ENCODE results near the gene RNASE4. TPM values are rescaled to one million over a fixed set of nuclear protein-coding genes. Genes with fewer than 3 reads are reported as not detected.

The RNASE4 gene
- total and polyA plus RNA-seq, 2 experiments from 2014 or later = 0.29 to 2.0 TPM

DNA sequence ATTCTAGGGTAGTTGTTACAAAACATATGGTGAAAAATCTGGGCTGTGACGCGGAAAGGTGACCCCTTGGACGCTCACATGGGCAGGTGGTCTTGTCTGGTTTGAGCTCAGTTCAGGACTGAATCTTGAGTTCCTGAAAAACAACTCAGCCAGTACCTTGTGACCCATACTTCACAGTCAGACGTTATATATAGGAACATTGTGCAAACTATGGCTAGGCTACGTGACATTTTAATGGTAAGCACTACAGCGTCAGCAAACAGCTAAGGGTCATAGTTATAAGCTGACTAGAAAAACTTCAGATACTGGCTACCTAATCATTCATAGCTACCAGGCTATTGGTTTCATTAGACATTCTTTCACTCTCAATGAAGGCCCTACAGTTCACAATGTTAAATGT lies 46.5 kb downstream of the RNASE4 start:
- DNase-seq (ENCODE audit: low spot score) (no peak), ATAC-seq (no peak)
- peaks cover 11% of the 10 kb centered on the region; the same call in 1 of the 2 replicates for H3K4me1 ChIP-seq (ENCODE audit: insufficient read depth)
- no peaks in the 10 kb centered on the region for H3K36me3 ChIP-seq (ENCODE audit: insufficient read depth)
- H3K27ac ChIP-seq (ENCODE audit: low read depth) = no peak overlapping the region
- peaks cover 5% of the 10 kb centered on the region for H3K9me2 ChIP-seq (ENCODE audit: insufficient read depth)
- H2AFZ ChIP-seq = no peak overlapping the region
- no peak overlapping the region for H3K4me3 Mint-ChIP-seq
- peaks cover 10% of the 10 kb centered on the region for H3K27me3 Mint-ChIP-seq (ENCODE audit: insufficient read depth, low read depth, poor library complexity)
- H3F3A ChIP-seq (replicated peaks; ENCODE audit: low read depth) = no peaks in the 10 kb centered on the region
- H3K36me3 Mint-ChIP-seq (ENCODE audit: low read depth) = no peaks in the 10 kb centered on the region
- H3K4me3 ChIP-seq = no peak overlapping the region
- H3K27me3 ChIP-seq (ENCODE audit: insufficient read depth) = no peaks in the 10 kb centered on the region
- H3K27ac Mint-ChIP-seq = no peak overlapping the region
- no peak overlapping the region for H3K4me2 ChIP-seq
- H4K20me1 ChIP-seq (replicated peaks; ENCODE audit: insufficient read depth) = no peaks in the 10 kb centered on the region
- TF ChIP-seq EZH2phosphoT487 (IDR thresholded peaks at IDR 0.05; ENCODE audit: unreplicated experiment) (no peak), NANOG (IDR thresholded peaks at IDR 0.05; ENCODE audit: borderline replicate concordance) (no peak), ZNF331 (CRISPR knock-in tag; IDR thresholded peaks at IDR 0.05; ENCODE audit: low read depth) (no peak), EZH2 (IDR thresholded peaks at IDR 0.05; ENCODE audit: low read depth, unreplicated experiment) (no peak), JUNB (IDR thresholded peaks at IDR 0.05; ENCODE audit: unreplicated experiment) (no peak), ZNF114 (CRISPR knock-in tag; IDR thresholded peaks at IDR 0.05) (no peak), STAT1 (IDR thresholded peaks at IDR 0.05; ENCODE audit: unreplicated experiment) (no peak), POLR2AphosphoS5 (IDR thresholded peaks at IDR 0.05; ENCODE audit: low read depth) (no peak), CREB1 (CRISPR knock-in tag; IDR thresholded peaks at IDR 0.05; ENCODE audit: low read depth) (no peak)
- TF ChIP-seq, protein P1, sequence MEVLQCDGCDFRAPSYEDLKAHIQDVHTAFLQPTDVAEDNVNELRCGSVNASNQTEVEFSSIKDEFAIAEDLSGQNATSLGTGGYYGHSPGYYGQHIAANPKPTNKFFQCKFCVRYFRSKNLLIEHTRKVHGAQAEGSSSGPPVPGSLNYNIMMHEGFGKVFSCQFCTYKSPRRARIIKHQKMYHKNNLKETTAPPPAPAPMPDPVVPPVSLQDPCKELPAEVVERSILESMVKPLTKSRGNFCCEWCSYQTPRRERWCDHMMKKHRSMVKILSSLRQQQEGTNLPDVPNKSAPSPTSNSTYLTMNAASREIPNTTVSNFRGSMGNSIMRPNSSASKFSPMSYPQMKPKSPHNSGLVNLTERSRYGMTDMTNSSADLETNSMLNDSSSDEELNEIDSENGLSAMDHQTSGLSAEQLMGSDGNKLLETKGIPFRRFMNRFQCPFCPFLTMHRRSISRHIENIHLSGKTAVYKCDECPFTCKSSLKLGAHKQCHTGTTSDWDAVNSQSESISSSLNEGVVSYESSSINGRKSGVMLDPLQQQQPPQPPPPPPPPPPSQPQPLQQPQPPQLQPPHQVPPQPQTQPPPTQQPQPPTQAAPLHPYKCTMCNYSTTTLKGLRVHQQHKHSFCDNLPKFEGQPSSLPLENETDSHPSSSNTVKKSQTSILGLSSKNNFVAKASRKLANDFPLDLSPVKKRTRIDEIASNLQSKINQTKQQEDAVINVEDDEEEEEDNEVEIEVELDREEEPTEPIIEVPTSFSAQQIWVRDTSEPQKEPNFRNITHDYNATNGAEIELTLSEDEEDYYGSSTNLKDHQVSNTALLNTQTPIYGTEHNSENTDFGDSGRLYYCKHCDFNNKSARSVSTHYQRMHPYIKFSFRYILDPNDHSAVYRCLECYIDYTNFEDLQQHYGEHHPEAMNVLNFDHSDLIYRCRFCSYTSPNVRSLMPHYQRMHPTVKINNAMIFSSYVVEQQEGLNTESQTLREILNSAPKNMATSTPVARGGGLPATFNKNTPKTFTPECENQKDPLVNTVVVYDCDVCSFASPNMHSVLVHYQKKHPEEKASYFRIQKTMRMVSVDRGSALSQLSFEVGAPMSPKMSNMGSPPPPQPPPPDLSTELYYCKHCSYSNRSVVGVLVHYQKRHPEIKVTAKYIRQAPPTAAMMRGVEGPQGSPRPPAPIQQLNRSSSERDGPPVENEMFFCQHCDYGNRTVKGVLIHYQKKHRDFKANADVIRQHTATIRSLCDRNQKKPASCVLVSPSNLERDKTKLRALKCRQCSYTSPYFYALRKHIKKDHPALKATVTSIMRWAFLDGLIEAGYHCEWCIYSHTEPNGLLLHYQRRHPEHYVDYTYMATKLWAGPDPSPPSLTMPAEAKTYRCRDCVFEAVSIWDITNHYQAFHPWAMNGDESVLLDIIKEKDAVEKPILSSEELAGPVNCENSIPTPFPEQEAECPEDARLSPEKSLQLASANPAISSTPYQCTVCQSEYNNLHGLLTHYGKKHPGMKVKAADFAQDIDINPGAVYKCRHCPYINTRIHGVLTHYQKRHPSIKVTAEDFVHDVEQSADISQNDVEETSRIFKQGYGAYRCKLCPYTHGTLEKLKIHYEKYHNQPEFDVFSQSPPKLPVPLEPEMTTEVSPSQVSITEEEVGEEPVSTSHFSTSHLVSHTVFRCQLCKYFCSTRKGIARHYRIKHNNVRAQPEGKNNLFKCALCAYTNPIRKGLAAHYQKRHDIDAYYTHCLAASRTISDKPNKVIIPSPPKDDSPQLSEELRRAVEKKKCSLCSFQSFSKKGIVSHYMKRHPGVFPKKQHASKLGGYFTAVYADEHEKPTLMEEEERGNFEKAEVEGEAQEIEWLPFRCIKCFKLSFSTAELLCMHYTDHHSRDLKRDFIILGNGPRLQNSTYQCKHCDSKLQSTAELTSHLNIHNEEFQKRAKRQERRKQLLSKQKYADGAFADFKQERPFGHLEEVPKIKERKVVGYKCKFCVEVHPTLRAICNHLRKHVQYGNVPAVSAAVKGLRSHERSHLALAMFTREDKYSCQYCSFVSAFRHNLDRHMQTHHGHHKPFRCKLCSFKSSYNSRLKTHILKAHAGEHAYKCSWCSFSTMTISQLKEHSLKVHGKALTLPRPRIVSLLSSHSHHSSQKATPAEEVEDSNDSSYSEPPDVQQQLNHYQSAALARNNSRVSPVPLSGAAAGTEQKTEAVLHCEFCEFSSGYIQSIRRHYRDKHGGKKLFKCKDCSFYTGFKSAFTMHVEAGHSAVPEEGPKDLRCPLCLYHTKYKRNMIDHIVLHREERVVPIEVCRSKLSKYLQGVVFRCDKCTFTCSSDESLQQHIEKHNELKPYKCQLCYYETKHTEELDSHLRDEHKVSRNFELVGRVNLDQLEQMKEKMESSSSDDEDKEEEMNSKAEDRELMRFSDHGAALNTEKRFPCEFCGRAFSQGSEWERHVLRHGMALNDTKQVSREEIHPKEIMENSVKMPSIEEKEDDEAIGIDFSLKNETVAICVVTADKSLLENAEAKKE (CRISPR knock-in tag; IDR thresholded peaks at IDR 0.05) = no peak
- TF ChIP-seq, protein P2, sequence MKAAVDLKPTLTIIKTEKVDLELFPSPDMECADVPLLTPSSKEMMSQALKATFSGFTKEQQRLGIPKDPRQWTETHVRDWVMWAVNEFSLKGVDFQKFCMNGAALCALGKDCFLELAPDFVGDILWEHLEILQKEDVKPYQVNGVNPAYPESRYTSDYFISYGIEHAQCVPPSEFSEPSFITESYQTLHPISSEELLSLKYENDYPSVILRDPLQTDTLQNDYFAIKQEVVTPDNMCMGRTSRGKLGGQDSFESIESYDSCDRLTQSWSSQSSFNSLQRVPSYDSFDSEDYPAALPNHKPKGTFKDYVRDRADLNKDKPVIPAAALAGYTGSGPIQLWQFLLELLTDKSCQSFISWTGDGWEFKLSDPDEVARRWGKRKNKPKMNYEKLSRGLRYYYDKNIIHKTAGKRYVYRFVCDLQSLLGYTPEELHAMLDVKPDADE (IDR thresholded peaks at IDR 0.05) = no peak
- TF ChIP-seq, protein P3, sequence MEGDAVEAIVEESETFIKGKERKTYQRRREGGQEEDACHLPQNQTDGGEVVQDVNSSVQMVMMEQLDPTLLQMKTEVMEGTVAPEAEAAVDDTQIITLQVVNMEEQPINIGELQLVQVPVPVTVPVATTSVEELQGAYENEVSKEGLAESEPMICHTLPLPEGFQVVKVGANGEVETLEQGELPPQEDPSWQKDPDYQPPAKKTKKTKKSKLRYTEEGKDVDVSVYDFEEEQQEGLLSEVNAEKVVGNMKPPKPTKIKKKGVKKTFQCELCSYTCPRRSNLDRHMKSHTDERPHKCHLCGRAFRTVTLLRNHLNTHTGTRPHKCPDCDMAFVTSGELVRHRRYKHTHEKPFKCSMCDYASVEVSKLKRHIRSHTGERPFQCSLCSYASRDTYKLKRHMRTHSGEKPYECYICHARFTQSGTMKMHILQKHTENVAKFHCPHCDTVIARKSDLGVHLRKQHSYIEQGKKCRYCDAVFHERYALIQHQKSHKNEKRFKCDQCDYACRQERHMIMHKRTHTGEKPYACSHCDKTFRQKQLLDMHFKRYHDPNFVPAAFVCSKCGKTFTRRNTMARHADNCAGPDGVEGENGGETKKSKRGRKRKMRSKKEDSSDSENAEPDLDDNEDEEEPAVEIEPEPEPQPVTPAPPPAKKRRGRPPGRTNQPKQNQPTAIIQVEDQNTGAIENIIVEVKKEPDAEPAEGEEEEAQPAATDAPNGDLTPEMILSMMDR (conservative IDR thresholded peaks at IDR 0.05; ENCODE audit: low read depth in 2 of 2) = no peak
- TF ChIP-seq, protein P4, sequence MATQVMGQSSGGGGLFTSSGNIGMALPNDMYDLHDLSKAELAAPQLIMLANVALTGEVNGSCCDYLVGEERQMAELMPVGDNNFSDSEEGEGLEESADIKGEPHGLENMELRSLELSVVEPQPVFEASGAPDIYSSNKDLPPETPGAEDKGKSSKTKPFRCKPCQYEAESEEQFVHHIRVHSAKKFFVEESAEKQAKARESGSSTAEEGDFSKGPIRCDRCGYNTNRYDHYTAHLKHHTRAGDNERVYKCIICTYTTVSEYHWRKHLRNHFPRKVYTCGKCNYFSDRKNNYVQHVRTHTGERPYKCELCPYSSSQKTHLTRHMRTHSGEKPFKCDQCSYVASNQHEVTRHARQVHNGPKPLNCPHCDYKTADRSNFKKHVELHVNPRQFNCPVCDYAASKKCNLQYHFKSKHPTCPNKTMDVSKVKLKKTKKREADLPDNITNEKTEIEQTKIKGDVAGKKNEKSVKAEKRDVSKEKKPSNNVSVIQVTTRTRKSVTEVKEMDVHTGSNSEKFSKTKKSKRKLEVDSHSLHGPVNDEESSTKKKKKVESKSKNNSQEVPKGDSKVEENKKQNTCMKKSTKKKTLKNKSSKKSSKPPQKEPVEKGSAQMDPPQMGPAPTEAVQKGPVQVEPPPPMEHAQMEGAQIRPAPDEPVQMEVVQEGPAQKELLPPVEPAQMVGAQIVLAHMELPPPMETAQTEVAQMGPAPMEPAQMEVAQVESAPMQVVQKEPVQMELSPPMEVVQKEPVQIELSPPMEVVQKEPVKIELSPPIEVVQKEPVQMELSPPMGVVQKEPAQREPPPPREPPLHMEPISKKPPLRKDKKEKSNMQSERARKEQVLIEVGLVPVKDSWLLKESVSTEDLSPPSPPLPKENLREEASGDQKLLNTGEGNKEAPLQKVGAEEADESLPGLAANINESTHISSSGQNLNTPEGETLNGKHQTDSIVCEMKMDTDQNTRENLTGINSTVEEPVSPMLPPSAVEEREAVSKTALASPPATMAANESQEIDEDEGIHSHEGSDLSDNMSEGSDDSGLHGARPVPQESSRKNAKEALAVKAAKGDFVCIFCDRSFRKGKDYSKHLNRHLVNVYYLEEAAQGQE (IDR thresholded peaks at IDR 0.05; ENCODE audit: unreplicated experiment) = no peak
- H3K79me2 ChIP-seq (replicated peaks; ENCODE audit: insufficient read depth) = no peaks in the 10 kb centered on the region
- no peaks in the 10 kb centered on the region; the same call in 2 of the 3 replicates for H3K9me3 Mint-ChIP-seq
- H3K4me1 Mint-ChIP-seq = peaks cover 17% of the 10 kb centered on the region
